Measurements from ENCODE around the gene RFLNA.
"Not testable (repeated sequence)": the region's sequence is repeated elsewhere in the genome, so short reads cannot be mapped to it uniquely, and the experiment has no call there.

Gene RFLNA

DNA sequence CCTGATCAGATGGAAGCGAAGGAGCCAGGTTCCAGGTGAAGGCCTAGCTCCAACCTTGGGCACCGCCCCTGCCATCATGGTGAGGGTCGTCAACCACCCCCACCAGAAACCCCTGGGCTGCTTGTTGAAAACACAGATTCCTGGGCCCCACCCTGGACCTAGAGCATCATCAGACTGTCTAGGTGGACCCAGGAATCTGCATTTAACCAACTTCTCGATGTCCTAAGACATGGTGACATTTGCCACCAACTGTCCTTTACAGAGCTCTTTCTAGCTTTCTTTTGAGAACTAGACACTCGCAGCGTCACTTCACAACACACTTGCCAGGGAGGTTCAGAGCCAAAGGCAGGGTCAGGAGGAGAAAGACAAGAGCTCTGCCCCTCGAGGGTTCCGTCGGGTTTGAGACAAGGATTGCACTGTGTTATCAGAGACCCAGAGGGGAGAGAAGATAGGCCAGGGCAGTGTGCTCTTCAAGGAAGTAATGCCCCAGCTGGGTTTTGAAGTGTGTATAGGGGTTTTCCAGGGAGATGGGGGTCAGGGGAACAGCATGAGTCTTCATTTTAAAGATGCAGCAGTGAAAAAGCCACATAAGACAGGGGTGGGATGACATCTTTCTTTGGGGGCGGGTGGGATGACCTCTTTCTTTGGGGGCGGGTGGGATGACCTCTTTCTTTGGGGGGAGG, 24.6 kb downstream of the RFLNA start:
- no peak for DNase-seq (ENCODE audit: low spot score)

DNA sequence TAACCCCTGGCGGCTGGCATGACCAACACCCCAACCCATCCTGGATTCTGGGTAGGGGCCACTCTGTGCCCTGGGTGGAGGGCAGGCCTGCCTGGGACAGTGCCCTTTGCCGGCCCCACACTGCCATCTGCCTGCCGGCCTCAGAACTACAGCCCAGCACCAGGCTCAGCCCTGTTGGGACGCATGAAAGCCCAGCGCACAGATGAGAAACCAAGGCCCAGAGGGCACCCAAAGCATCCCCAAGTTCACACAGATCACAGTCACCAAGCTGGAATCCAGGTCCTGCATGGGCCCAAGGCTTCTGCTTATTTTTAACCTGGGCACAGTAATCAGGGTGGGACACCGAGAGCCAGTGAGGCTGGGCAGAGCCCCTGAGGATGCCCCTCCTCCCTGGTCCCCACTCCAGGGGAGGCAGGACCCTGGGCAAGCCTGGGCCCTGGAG, 26.2 kb downstream of the RFLNA start:
- peak; percentile 81 for DNase-seq (ENCODE audit: low spot score)

DNA sequence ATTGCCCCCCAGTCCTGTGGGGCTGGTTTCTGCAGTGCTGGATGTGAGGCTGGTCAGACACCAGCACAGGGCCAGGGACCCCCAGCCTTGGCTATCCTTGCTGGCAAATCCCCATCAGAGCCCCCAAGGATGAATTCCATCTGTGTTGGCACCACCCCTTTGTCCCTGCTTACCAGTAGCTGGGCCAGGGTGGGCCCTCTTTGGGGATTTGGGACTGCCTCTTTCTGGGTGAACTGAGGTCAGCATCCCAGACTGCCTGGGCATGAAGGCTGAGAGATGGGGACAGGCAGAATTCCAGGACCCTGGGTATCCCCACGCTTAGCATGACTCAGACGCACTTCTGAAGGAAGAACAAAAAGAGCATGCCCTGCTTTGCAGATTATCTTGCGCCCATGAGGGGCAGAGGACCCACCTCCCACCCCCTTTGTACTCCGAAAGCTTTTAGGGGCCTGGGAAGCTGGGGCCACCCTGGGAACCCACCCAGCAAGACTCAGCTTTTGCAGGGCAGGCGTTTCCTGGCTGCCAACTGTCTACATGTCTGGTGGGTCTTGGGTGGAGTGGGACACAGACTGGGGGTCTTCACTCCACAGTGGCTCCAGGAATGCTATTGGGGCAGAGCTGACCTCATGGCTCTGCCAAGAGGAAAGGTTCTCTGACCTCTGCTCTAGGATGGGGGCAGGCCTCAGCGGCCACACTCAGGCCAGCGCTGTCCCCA, 26.8 kb downstream of the RFLNA start:
- DNase-seq (ENCODE audit: low spot score): peak; percentile 61

- no peak for DNase-seq (ENCODE audit: low spot score)
These were observed 27.5 kb downstream of the RFLNA start for GRCh38 chr12:124322271-124322998.

DNA sequence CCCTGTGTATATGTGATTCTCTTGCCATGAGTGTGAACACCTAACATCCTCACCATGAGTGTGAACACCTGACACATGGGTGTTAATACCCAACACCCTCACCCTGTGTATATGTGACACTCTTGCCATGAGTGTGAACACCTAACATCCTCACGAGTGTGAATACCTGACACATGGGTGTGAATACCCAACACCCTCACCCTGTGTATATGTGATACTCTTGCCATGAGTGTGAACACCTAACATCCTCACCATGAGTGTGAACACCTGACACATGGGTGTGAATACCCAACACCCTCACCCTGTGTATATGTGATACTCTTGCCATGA, 28.1 kb downstream of the RFLNA start:
- not testable (repeated sequence) for DNase-seq (ENCODE audit: low spot score)

DNA sequence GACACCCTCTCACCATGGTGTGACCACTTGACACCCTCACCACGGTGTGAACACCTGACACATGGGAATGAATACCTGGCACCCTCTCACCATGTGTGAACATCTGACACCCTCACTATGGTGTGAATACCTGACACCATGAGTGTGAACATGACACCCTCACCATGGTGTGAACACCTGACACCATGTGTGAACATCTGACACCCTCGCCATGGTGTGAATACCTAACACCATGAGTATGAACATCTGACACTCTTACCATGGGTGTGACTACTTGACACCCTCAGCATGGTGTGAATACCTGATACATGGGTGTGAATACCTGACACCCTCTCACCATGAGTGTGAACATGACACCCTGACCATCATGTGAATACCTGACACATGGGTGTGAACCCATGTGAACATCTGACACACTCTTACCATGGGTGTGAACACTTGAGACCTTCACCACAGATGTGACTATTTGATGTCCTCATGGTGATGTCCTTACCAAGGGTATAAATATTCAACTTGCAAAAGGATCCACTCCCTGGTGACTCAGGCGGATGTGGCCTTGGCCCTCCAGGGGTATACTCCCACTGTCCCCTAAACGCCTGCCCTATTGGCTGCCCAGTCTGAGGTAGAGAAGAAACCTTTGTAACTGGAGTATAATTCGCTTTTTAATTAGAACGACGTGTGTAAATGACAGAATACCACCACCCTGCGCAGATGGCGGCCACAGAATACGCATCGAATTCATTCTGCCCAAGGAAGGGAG, 29.1 kb downstream of the RFLNA start:
- DNase-seq (ENCODE audit: low spot score): no peak

DNA sequence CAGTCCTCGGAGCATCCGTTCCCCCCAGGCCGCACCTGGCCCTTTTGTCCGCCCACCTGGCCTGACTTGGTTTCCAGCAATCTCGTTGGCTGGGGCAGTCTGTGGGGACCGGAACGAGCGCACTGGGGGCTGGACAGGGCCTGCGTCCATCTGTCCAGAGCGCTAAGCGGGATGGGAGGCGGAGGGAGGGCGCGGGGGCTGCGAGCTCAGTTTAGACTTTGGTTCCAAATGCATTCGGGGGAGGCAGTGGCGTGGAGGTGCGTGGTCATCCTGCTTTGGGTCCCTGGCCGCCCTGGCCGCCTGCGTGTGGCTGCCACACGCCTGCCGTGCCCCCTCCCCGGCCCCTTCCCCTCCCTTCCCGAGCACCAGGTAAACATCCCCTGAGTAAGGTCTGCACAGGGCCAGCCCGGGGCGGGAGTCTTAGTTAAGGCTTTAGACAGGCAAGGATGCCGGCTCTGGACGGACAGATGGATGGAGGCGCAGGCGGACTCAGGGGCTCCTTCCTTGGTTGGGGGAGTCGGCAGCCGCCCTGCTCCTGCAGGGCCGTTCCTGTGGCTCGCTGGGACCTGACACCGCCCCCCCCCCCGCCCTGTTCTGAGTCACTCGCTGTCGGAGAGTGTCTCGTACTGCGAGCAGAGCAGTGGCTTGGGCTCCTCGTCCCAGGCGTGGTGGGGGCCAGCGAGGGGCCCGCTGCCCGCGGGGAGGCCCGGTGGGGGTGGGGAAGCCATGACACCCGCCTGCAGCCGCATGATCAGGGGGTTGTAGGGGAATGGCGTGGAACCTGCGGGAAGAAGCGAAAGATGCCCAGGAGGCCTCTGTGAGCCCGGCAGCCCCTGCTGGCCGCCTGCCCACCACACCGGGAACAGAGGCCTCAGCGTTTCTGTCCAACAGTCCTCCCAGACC, 30.2 kb downstream of the RFLNA start:
- no peak for DNase-seq (ENCODE audit: low spot score)

DNA sequence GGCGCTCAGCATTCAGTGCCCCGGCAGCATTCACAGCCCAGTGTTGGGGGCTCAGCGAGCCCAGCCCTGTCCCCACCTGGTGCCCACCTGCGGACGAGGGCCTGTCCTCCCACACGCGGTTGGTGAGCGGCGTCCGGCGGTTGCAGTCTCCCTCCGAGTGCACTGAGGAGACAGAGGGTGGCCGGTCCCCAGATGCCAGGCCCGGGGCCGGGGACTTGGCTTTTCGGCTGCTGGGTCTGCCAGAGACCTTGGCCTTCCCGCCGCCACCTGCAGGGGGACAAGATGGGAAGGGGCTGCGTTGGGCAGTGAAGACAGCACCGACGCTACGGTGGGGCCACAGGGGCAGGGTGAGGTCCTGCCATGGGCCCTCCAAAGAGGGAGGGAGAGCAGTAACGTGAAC, 31.2 kb downstream of the RFLNA start:
- no peak for DNase-seq (ENCODE audit: low spot score)

DNA sequence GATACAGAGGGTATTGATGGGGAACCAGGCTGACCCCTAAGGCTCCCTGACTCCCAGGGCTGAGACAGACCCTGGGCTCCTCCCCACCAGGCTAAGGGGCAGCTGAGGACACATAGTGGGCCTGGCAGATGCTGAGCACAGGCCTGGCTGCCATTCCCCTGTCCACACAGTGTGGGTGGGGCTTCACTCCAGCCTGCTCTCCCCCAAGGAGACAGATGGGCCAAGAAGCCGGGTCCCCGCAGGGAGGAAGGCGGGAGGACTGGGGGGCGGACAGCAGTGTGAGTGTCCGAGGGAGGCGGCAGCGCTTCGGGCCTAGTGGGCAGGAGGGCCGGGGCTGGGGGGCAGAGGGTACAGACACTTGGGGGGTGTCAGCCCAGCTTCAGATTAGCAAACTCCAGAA, 32.0 kb downstream of the RFLNA start:
- DNase-seq (ENCODE audit: low spot score): no peak

DNA sequence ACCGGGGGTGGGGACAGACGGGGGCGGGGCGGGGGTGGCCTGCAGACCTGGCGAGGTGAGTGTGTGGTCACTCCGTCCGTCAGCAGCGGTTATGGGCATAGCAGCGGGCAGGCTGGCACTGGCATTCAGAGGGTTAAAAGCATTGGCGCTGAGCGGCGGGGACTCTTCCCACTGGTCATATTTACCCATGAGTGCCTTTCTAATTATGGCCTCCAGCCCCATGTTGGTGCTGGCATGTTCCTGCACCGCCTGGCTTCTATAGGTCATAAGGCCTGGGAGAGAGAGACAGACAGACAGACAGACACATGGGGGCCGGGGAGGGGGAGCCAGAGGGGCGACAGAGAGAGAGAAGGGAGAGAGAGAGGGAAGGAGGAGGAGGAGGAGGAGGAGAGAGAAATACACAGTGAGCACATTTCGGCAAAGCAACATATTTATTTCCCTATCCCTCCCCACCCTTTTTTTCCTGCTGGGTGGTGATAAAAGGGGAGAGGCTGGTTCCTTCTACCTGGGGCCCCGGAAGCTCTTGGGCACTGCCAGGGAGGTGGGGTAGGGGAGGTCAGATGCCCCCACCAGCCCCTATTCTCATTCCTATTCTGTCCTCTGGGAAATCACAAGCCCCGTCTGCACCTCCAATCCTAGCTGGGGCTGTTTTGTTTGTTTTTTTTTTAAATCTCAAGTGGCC, 32.6 kb downstream of the RFLNA start:
- no peak for DNase-seq (ENCODE audit: low spot score)

GRCh38 chr12:124328116-124328515, 33.2 kb downstream of the RFLNA start:
- DNase-seq (ENCODE audit: low spot score): no peak

DNA sequence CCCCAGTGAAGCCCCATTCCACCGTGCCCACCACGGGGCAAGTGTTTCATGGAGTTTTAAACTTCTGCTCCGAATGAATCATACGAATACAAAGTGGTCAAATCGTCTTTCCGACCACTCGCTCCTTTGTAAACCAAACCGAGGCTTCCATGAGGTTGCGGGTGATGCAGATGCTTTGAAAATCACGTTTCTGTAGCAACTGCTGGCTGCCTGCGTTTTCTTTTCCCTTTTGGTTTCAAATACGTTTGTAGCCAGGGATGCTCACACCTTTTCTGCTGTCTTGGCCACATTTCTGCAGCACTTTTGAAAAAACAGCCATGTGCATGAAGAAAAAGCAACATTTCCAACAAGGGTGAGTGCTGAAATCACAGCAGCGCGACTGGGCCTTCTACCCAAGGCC, 33.7 kb downstream of the RFLNA start:
- DNase-seq (ENCODE audit: low spot score): no peak

- no peak for DNase-seq (ENCODE audit: low spot score)
These were observed 37.3 kb downstream of the RFLNA start for GRCh38 chr12:124332058-124332672.

DNA sequence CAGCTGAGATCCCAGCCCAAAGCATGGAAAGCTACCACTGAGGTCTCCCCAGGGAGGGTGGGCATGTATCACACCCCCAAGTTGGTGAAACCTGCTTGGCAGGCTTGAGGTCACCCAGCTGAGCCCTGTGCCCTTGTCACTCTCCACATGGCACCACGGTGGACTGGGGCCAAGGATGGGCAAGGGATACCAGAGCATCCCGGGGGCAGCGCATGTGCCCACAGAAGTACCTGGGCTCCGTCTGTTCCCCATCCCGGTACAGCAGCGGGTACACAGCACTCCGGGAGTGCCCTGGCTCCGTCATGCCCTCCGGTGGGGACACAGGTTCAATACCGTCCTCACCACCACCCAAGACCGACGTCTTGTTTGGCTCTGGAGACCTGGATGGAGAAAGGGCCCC, 38.0 kb downstream of the RFLNA start:
- no peak for DNase-seq (ENCODE audit: low spot score)

- DNase-seq (ENCODE audit: low spot score): no peak
These were observed 38.8 kb downstream of the RFLNA start for GRCh38 chr12:124333724-124334123.

GRCh38 chr12:124334266-124334665, 39.4 kb downstream of the RFLNA start:
- no peak for DNase-seq (ENCODE audit: low spot score)

DNA sequence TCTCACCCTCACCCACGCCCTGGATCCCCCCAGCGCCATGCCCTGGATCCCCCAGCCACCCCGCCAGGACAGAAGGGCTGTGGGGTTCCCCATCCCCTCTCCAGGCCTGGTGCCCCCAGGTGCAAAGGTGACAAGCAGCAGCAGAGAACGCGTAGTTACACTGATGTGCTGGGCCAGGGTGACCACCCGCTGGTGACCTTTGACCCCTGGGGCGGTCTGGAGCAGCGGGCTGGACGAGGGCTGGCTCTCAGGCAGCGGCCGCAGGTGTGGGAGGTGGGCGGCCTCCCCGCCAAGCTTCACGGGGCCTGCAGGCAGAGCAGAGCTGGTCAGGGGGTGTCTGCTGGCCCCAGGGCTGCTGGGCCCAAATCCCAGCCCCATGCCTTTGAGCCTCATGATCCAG, 40.1 kb downstream of the RFLNA start:
- no peak for DNase-seq (ENCODE audit: low spot score)

DNA sequence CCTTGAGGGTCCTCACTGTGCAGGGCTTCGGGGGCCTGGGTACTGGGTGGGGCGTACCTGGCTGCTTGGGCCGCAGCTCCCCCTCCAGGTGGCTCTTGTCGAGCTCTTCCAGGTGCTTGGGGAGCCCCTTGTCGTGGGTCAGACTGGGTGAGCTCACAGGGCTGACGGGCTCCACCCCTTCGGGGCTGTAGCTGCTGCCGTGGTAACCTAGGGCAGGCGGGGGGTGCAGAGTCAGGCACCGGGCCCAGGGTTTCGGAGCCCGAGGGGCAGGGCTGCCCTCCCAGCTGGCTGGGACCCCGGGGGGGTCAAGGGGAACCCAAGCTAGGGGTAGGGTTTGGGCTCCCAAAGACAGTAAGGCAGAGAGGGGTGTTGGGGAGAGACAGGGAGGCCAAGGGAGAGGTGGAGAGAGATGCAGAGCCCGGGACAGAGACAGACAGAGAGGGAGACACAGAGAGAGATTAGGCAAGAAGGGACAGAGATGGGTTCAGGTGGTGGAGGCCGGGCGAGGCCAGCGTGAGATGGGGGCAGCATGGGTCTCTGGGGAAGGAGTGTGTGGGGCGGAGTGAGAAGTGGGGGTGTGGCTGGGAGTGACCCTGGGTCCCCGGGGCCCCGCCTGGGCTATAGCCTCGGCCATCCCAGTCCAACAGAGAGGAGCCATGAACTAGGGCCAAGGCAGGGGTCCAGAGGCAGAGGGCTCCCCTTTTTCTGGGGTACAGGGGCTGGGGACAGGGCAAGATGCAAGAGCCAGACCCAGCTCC, 40.7 kb downstream of the RFLNA start:
- no peak for DNase-seq (ENCODE audit: low spot score)

DNA sequence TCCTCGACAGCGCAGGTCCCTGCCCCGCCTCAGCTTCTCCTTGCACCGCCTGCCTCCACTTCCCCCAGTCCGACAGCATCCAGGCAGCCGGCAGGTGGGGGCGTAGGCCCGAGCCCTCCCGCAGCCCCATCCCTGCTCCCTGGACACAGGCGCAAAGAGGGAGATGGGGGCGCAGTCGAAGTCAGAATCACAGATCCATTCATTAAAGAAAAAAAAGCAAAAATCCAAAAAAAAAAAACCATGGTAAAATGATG, 41.2 kb downstream of the RFLNA start:
- DNase-seq (ENCODE audit: low spot score): no peak
